GM20000 (cell line): Measurements from ENCODE around the gene SCAF1.

Experiments used
- DNase-seq: peaks from one replicate; pipeline ENCODE4 v3.0.0; 2012; ENCODE audit warnings: low spot score
- CTCF ChIP-seq: IDR thresholded peaks from 2 replicates; pipeline ENCODE4 v1.5.1; 2012; ENCODE audit warnings: mild to moderate bottlenecking, control low read depth; ENCODE audit errors: extremely low read depth, missing control alignments

SCAF1 gene

GRCh38 chr19:49681830-49682229 is 39.8 kb downstream of the SCAF1 start:
- no peak for DNase-seq
- no peak for TF ChIP-seq CTCF

- DNase-seq, result no peak
- TF ChIP-seq CTCF, result no peak
These were observed 40.3 kb downstream of the SCAF1 start for GRCh38 chr19:49682274-49682673.

- no peak for DNase-seq
- TF ChIP-seq CTCF, result no peak
These were observed 41.8 kb downstream of the SCAF1 start for GRCh38 chr19:49683814-49684250.

- DNase-seq, result peak; percentile 75
- TF ChIP-seq CTCF, result no peak
These were observed 42.4 kb downstream of the SCAF1 start for GRCh38 chr19:49684251-49684982.

DNA sequence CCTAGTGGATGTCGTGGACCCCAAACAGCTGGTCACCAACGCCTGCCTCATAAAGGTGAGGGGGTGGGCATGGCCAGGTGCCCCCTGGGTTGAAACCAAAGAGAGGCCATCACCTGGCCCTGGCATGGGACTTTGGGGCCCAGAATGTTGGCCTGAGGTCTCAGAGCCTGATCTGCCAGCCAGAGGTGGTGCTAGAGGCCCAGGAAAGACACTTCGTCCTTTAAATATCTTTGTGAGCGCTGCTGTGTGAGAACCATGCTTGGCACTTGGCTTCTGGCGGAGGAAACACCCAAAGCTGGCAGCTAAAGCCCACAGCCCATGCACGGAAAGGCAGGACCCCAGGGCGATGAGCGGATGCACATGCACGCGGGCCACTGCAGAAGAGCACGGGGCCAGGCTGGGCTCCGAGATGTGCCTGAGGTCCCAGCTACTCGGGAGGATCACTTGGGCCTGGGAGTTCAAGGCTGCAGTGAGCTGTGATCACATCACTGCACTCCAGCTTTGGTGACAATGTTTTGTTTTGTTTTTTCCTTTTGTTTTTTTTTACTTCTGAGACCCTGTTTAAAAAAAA is 43.1 kb downstream of the SCAF1 start:
- no peak for TF ChIP-seq CTCF
- DNase-seq, result no peak

- no peak for DNase-seq
- TF ChIP-seq CTCF, result no peak
These were observed 43.9 kb downstream of the SCAF1 start for GRCh38 chr19:49685845-49686332.

GRCh38 chr19:49686503-49687088 is 44.6 kb downstream of the SCAF1 start:
- no peak for DNase-seq
- no peak for TF ChIP-seq CTCF
